ENCODE measurements around the gene ALLC. TPM values are rescaled to one million over a fixed set of nuclear protein-coding genes. Genes with fewer than 3 reads are reported as not detected.

ALLC gene
- total RNA-seq, 1 donor from 2014 or later: not detected

- no peak overlapping the region for H3K4me3 ChIP-seq
- TF ChIP-seq CTCF (IDR thresholded peaks at IDR 0.05): no peak
- intact Hi-C loops (cut with DNase I): no loop called here
- H3K9me3 ChIP-seq: no peaks in the 10 kb centered on the region
- H3K4me1 ChIP-seq: no peaks in the 10 kb centered on the region
- no peak for DNase-seq (ENCODE audit: low spot score in 2 of 2)
- H3K27me3 ChIP-seq: no peaks in the 10 kb centered on the region
- H3K27ac ChIP-seq: no peak overlapping the region
- H3K36me3 ChIP-seq: no peaks in the 10 kb centered on the region
Measured at GRCh38 chr2:3678212-3678611, 20.2 kb downstream of the ALLC start.

- TF ChIP-seq CTCF (IDR thresholded peaks at IDR 0.05): no peak
- Histone ChIP-seq H3K4me3 (no peak overlapping the region), H3K9me3 (no peaks in the 10 kb centered on the region), H3K27ac (no peak overlapping the region), H3K36me3 (no peaks in the 10 kb centered on the region), H3K4me1 (no peaks in the 10 kb centered on the region), H3K27me3 (no peaks in the 10 kb centered on the region)
- no peak for DNase-seq (ENCODE audit: low spot score in 2 of 2)
- intact Hi-C loops (cut with DNase I): no loop called here
Measured at GRCh38 chr2:3679180-3679579, 21.2 kb downstream of the ALLC start.

DNA sequence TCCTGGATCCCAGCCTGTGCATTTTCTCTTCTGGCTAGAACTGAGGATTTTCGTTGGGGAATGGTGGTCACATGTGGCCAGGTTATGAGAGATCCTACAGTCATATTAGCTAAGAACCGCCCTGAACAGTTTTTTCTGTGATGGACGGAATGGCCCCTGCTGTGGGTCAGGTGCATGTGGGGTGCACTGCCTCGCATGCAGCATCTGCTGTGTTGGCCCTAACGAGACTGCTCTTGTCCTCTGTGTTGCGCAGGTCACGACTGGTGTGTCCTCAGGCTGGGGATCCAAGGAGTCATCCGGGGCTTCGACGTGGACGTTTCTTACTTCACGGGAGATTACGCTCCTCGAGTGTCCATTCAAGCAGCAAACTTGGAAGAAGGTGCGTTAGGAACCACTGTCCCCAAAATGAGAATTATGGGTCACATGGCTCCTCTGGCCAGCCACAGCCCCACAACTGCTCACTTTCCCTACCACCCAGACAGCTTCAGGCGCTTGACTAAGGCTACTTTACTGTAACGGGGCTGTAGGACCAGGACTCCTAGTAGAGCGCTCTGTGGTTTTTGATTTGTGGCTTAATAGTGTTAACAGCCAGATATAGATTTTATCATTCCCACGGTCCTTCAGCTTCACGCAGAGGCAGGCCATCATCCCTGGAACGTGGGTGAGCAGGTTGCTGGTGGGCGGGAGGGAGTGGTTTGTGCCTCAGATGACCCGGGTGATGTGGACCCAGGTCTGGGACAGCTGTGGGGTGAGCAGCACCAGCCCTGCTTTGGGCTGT lies 21.8 kb downstream of the ALLC start:
- intact Hi-C loops (cut with DNase I): no loop called here
- DNase-seq (ENCODE audit: low spot score in 2 of 2): no peak
- Histone ChIP-seq H3K27ac (no peak overlapping the region), H3K9me3 (no peaks in the 10 kb centered on the region), H3K4me1 (no peaks in the 10 kb centered on the region), H3K4me3 (no peak overlapping the region), H3K27me3 (no peaks in the 10 kb centered on the region), H3K36me3 (no peaks in the 10 kb centered on the region)
- TF ChIP-seq CTCF (IDR thresholded peaks at IDR 0.05): no peak

DNA sequence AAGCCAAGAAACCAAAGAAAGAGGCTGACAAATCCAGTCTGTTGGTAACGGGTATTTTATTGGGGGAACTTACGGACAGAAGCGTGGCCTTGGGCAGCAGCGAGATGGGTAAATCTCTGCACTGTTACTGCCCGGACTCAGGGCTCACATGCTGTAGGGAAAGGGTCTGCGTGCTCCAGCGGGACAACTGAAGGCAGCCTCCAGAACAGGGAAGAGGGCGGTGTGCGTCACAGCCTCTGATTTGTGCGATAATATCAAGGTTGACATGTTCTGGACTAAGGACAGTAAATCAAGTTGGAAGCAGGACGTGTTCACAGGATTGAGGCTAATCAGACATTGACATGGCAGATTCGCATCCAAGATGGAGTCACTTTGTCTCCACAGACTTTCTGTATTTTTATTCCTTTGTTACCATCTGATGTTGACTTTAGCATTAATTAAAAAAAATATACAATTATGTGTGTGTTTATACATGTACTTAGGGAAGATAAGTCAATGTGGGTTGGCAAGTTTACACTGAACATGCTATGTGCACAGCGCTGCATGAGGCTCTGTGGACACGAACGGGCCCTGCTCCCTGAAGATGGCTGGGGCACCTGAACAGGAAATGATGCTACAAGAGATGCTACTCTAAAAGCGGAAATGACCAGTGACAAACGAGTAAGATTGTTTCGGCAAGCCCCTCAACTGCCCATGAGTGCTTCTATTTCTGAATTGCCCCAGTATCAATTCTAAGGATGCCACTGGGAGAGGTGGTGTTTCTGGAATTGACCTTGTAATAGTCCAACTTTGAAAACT lies 22.7 kb downstream of the ALLC start:
- Histone ChIP-seq H3K4me1 (no peaks in the 10 kb centered on the region), H3K36me3 (no peaks in the 10 kb centered on the region), H3K9me3 (no peaks in the 10 kb centered on the region), H3K4me3 (no peak overlapping the region), H3K27me3 (no peaks in the 10 kb centered on the region), H3K27ac (no peak overlapping the region)
- DNase-seq (ENCODE audit: low spot score in 2 of 2): no peak
- no peak for TF ChIP-seq CTCF (IDR thresholded peaks at IDR 0.05)
- intact Hi-C loops (cut with DNase I): no loop called here

DNA sequence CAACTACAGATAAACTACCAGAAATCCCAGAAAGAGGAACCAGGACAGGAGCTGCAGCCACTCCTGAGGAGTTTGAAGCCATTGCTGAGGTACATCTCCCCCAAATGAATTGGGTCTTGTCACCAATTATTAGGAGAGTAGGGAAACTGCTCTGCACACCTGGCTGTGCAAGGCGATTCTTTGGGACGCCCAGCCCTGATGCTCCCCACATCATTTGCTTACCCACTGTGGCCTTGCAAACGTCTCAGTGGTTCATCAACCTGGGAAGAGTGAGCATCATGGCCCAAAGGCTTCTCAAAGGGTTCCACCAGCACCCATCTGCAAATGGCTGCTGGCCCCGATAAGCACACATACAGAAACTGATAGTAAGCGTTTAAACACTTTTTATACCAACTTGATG lies 23.6 kb downstream of the ALLC start:
- Histone ChIP-seq H3K4me3 (no peak overlapping the region), H3K27ac (no peak overlapping the region), H3K36me3 (no peaks in the 10 kb centered on the region), H3K9me3 (no peaks in the 10 kb centered on the region), H3K4me1 (no peaks in the 10 kb centered on the region), H3K27me3 (no peaks in the 10 kb centered on the region)
- intact Hi-C loops (cut with DNase I): no loop called here
- no peak for TF ChIP-seq CTCF (IDR thresholded peaks at IDR 0.05)
- no peak for DNase-seq (ENCODE audit: low spot score in 2 of 2)

All from ascending aorta (tissue), 2 donors.